ENCODE results near the gene MRPL43. TPM values are rescaled to one million over a fixed set of nuclear protein-coding genes. Genes with fewer than 3 reads are reported as not detected.
A peak's percentile ranks its signal among the peaks of the same experiment; 100 is the strongest.

MRPL43 gene
- total RNA-seq, 1 experiment from 2014 or later = 136 TPM

- ChIA-PET RAD21 (ENCODE audit: low non-redundant PET in 1 of 2, low total read pairs in 2 of 2, uncharacterized antibody in 2 of 2, unreplicated experiment in 2 of 2) (no interaction called here), CTCF (interaction anchor here (0.8 to 6.6 kb wide), 8 partner anchors 12 to 134 kb away, joined by 3 to 118 read pairs (median 8); partner anchors contain the start of genes LZTS2, PDZD7, SEMA4G and SFXN3), POLR2A (no interaction called here)
- no TSS peak for BruUV-seq (replicated peaks)
- DNase-seq (ENCODE audit: low read depth, low spot score) (peak; percentile 96), ATAC-seq (peak; percentile 86)
- TF ChIP-seq POLR2AphosphoS5 (IDR thresholded peaks at IDR 0.05; ENCODE audit: low read depth, low read length) (peak; percentile 60), TCF7L2 (IDR thresholded peaks at IDR 0.05; ENCODE audit: borderline replicate concordance, extremely low read depth, insufficient read depth, insufficient read length) (peak; percentile 43), ZBTB33 (IDR thresholded peaks at IDR 0.05; ENCODE audit: extremely low read depth, insufficient replicate concordance, low read length) (peak; percentile 26), EGR1 (IDR thresholded peaks at IDR 0.05; ENCODE audit: low read depth) (no peak), MAX (IDR thresholded peaks at IDR 0.05) (no peak), CTCF (IDR thresholded peaks at IDR 0.05 in 2 of 3, conservative IDR thresholded peaks at IDR 0.05 in 1 of 3; ENCODE audit: borderline replicate concordance in 1 of 3, insufficient read depth in 1 of 3, low read depth in 2 of 3, low read length in 2 of 3) (peak in 2 of 3 experiments; percentile 88 to 99; a peak in 4 of 6 replicates), YY1 (IDR thresholded peaks at IDR 0.05; ENCODE audit: extremely low read depth, insufficient replicate concordance, low read depth, low read length) (peak; percentile 68)
- Histone ChIP-seq H3K9ac (ENCODE audit: low read length) (peak overlapping the region; percentile 10; the same call in 1 of the 2 replicates), H3K9me3 (ENCODE audit: control insufficient read depth in 1 of 2, insufficient read depth in 1 of 2, low read depth in 1 of 2, low read length in 2 of 2) (no peaks in the 10 kb centered on the region), H3K27ac (ENCODE audit: low read depth, low read length) (peak overlapping the region; percentile 39), H3K27me3 (ENCODE audit: insufficient read depth, low read length) (no peaks in the 10 kb centered on the region), H2AFZ (ENCODE audit: low read depth, low read length, poor library complexity, severe bottlenecking) (peak overlapping the region; percentile 55), H3K79me2 (ENCODE audit: insufficient read depth, low read length) (no peaks in the 10 kb centered on the region), H3K4me2 (ENCODE audit: low read length) (peak overlapping the region; percentile 66), H4K20me1 (ENCODE audit: insufficient read depth) (no peaks in the 10 kb centered on the region), H3K4me1 (ENCODE audit: control insufficient read depth in 1 of 2, insufficient read depth in 2 of 2, low read length in 2 of 2) (peaks cover 31 to 69% of the 10 kb centered on the region in 2 experiments), H3K9me2 (ENCODE audit: insufficient read depth) (no peaks in the 10 kb centered on the region), H3K36me3 (ENCODE audit: control insufficient read depth in 1 of 2, insufficient read depth in 2 of 2, low read length in 2 of 2) (no peaks in the 10 kb centered on the region), H3K4me3 (replicated peaks in 1 of 2; ENCODE audit: low read depth in 1 of 2, low read length in 2 of 2) (peak overlapping the region in 1 of 2 experiments; percentile 13; a peak in 1 of 4 replicates)
- intact Hi-C loops (cut with micrococcal nuclease) = loop anchor here (1.0 to 10.0 kb wide), 7 partner anchors 18 to 668 kb away; partner anchors contain the start of genes PAX2, SCD and SEMA4G
Observed at GRCh38 chr10:101012525-101013364, 25.4 kb upstream of the MRPL43 start.

All from HCT116 (cell line).